Fibroblast of skin of back (primary cell): Measurements from ENCODE around the gene ACBD6.

Source experiments
- DNase-seq: peaks from one replicate; pipeline ENCODE4 v3.0.0-alpha.2; 2013

The ACBD6 gene

DNA sequence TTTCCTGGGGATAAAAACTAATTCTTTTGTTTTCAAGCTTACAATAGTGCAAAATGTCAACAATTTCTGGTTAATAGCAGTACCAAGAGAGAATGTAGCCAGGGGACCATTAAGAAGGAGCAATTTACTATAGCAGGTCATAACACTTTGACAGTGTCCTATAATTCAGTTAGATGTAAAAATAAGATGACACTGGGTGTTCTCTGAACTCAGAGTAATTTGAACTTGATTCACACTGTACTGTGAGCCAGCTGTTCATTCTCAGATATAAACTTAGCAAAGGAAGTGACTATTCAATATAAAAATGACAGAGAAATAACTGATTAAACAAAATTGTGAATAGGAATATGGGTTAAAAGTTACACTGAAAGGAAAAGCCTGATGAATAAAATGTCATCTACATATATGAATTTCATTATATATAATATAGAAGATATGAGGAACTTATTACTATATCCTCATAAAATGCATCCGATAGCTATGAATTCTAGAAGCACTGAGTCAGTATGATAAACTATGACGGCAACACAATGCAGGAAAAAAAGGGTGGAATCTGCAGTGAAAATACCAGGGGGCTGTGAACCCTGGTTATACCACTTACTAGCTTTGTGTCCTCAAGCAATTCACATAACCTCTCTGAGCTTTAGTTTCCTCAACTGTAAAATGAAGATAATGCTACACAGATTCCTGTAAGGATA, 135.9 kb downstream of the ACBD6 start:
- DNase-seq: peak; percentile 60

- DNase-seq: no peak
These were observed 137.3 kb downstream of the ACBD6 start for GRCh38 chr1:180365039-180365438.

DNA sequence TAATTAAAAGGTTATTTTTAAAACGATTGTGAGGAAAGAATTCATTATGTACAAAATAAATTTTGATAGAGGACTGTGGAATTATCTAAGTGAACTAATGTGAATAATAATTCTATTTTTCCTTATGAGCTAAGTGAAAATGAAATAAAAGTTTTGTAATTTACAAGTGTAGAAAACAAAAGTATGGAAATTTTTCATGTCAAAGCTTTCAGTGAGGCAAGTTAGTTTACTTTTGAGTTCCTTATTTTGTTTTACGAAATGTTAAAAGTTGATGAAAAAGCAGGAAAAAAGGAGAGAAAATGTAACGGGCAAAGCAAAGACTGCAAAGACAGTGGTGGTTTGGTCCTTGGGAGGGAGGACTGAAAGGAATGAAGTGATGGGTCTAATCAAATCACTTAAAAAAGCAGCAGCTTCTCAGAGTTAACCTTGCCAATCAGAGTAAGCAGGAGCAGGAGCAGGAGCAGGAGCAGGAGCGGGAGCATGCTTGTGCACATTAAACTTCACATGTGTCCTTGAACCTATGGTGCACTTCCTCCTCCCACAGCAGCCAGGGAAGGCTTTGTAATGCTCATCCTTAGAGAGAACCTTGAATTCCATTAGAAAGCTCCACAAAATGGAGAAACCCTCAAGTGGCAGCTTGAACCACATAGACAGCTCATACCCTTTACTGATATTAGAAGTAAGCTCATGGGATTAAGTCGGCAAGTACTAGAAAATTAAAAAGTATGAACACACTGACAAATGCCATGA, 139.0 kb downstream of the ACBD6 start:
- no peak for DNase-seq

- peak; percentile 81 for DNase-seq
These were observed 141.9 kb downstream of the ACBD6 start for GRCh38 chr1:180360333-180361075.

GRCh38 chr1:180358649-180359048, 143.7 kb downstream of the ACBD6 start:
- no peak for DNase-seq

GRCh38 chr1:180353945-180354344, 148.4 kb downstream of the ACBD6 start:
- DNase-seq: no peak

- no peak for DNase-seq
These were observed 149.8 kb downstream of the ACBD6 start for GRCh38 chr1:180352588-180352987.

GRCh38 chr1:180352021-180352420, 150.4 kb downstream of the ACBD6 start:
- DNase-seq: no peak

GRCh38 chr1:180345148-180345547, 157.2 kb downstream of the ACBD6 start:
- DNase-seq: no peak

- peak; percentile 34 for DNase-seq
These were observed 158.2 kb downstream of the ACBD6 start for GRCh38 chr1:180343921-180344769.

DNA sequence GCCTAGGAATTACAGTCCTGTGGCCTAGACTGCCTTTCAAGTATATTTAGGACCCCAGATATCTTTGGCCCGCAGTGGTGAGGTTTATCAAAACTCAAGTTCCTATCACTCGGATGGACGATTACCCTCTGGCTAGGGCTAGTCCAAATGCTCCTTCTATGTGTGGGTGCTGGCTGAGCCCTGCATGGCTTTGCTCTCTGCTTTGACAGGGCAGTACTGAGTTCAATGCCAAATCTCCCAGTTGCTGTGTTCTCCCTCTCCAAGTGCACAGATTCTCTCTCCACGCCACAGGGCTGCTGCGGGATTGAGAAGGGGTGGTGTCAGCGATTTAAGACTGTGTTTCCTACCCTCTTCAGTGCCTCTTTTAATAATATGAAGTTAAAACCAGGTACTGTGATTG, 175.3 kb downstream of the ACBD6 start:
- DNase-seq: no peak

DNA sequence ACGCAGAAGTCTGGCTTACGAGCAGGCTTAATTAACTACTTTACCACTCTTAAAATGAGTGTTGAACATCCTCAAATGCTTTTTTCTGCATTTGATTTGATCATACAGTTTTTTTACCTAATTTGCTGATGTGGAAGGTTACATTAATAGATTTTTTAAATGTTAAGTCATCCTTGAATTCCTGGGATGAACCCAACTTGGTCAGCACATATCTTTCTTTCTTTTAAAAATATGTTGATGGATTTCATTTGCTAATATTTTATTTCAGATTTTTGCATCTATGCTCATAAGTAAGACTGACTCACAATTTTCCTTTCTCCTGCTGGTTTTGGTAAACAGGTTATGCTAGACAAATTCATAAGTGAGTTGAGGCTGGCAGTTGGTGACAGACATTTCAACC, 189.5 kb downstream of the ACBD6 start:
- DNase-seq: peak; percentile 49

GRCh38 chr1:180311011-180311730, 191.2 kb downstream of the ACBD6 start:
- DNase-seq: peak; percentile 65

DNA sequence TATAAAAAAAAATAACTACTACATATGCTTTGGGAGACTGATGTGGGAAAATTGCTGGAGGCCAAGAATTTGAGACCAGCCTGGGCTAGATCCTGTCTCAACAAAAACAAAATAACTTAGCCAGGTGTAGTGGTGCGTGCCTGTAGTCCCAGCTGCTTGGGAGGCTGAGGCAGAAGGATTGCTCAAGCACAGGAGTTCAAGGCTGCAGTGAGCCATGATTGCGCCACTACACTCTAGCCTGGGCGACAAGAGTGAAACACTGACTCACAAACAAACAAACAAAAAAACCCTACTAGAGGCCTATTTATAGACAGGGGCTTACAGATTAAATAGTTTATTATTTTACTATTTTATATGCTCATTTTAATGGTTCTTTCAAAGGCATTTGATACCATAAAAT, 192.3 kb downstream of the ACBD6 start:
- DNase-seq: no peak

DNA sequence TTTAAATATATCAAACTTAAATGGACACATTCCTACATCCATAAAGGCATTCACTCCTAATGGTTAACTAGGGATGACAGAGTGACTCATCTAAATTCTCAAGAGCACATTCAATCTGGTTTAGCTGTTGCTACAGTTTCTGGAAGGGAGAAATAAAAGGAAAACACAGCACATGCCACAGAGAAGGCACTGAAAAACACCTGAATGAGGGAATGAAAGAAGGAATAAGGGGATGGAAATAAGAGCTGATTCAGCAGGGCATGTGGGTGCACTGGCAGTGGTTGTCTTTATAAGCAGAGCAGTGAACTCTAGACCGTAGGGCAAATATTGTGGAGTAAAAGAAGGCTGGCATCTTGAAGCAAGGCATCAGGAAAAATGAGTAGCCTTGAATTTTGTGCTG, 193.0 kb downstream of the ACBD6 start:
- DNase-seq: peak; percentile 82

DNA sequence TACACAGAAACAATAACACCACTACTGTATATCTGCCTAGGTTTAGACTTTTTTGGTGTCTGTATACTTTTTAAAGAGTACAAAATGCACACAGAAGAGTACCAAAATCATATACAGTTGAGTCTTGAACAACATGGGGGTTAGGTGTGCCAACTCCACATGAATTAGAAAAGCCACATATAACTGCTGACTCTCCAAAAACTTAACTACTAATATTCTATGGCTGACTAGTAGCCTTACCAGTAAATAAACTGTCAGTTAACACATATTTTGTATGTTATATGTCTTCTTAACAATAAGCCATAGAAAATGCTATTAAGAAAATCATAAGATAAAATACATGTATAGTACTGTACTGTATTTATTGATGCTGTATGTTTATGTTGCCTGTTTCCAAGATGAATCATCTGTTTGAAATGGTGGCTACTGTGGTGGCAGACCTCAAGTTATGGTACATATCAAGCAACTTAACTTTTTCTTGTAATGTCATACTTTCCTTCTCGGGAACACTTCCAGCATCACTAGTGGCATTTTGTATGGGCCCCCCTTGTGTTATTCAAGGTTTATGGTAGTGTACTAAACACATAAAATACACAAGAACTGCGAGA, 201.1 kb downstream of the ACBD6 start:
- peak; percentile 68 for DNase-seq

GRCh38 chr1:180299479-180300221, 202.7 kb downstream of the ACBD6 start:
- DNase-seq: no peak

DNA sequence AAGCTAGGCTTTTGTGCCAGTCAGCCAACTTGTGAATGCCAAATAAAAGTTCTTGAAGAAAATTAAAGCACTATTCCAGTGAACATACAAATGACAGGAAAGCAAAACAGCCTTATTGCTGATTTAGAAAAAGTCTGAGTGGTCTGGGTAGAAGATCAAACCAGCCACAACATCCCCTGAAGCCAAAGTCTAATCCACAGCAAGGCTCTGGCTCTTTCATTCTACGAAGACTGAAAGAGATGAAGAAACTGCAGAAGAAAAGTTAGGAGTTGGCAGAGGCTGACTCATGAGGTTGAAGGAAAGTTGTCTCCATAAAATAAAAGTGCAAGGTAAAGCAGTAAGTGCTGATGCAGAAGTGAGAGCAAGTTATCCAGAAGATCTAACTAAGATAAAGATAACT, 206.4 kb downstream of the ACBD6 start:
- DNase-seq: no peak

- DNase-seq: no peak
These were observed 207.7 kb downstream of the ACBD6 start for GRCh38 chr1:180294711-180295110.

- DNase-seq: no peak
These were observed 211.4 kb downstream of the ACBD6 start for GRCh38 chr1:180291004-180291403.
